Panc1 (cell line): ENCODE measurements around the gene RNF113A. TPM values are rescaled to one million over a fixed set of nuclear protein-coding genes. Genes with fewer than 3 reads are reported as not detected.
A peak's percentile ranks its signal among the peaks of the same experiment; 100 is the strongest.

Source experiments
- ATAC-seq: fragments of 200-7000 bp; cut with Tn5 transposase; 2 replicates; pipeline ENCODE4 v1.9.1; 2020; ENCODE audit warnings: mild to moderate bottlenecking, moderate library complexity
- BruUV-seq: library from RNA; stranded (reverse); fragments of 400-500 nt; replicated peaks from 2 replicates; lab custom pipeline; 2021; lab: Mats Ljungman, UMichigan
- CTCF ChIA-PET: fragments of 300-600 bp; sonication (Branson Sonifier 250); formaldehyde crosslinking; loops from one replicate; lab custom pipeline; 2022; ENCODE audit warnings: antibody characterized with exemption; lab: Charles Lee
- POLR2A ChIA-PET: fragments of 300-600 bp; sonication (Branson Sonifier 250); formaldehyde crosslinking; loops from one replicate; lab custom pipeline; 2022; ENCODE audit warnings: antibody characterized with exemption; lab: Charles Lee
- DNase-seq: peaks from one replicate; pipeline ENCODE4 v3.0.0-alpha.2; 2010; ENCODE audit warnings: low read depth, low spot score
- H3K27ac ChIP-seq: 2 replicates; pipeline ENCODE4 v1.5.1; 2011; ENCODE audit warnings: mild to moderate bottlenecking, low read length, inconsistent platforms
- H3K27me3 ChIP-seq: fragments of 200-500 bp; sonication (Bioruptor generic); 2 replicates; pipeline ENCODE4 v1.6.0; 2014; ENCODE audit warnings: low read length, inconsistent platforms; ENCODE audit not compliant: control insufficient read depth, insufficient read depth
- H3K36me3 ChIP-seq: fragments of 200-500 bp; sonication (Bioruptor generic); 2 replicates; pipeline ENCODE4 v1.5.1; 2014; ENCODE audit warnings: inconsistent platforms, mild to moderate bottlenecking, low read length, moderate library complexity; ENCODE audit not compliant: control insufficient read depth, insufficient read depth
- H3K4me1 ChIP-seq: 2 replicates; pipeline ENCODE4 v1.5.1; 2011; ENCODE audit warnings: inconsistent platforms, mild to moderate bottlenecking, low read length, moderate library complexity; ENCODE audit not compliant: control insufficient read depth, insufficient read depth
- H3K4me3 ChIP-seq, 2 experiments: 2 replicates each; pipeline ENCODE4 v1.5.1; 2011 to 2012; ENCODE audit warnings: low read depth in 2 of 2, low read length in 2 of 2, mild to moderate bottlenecking in 2 of 2, inconsistent platforms in 1 of 2, moderate library complexity in 1 of 2
- H3K9me3 ChIP-seq: fragments of 200-500 bp; sonication (Bioruptor generic); 2 replicates; pipeline ENCODE4 v1.5.1; 2014; ENCODE audit warnings: low read depth, mild to moderate bottlenecking, inconsistent platforms, low read length, moderate library complexity; ENCODE audit not compliant: control insufficient read depth, insufficient read depth
- POLR2AphosphoS5 ChIP-seq: IDR thresholded peaks from 2 replicates; pipeline ENCODE4 v1.6.1; 2012; ENCODE audit warnings: mild to moderate bottlenecking, low read depth, low read length, moderate library complexity
- REST ChIP-seq, 2 experiments: IDR thresholded peaks; 2 replicates each; pipeline ENCODE4 v1.6.1; 2011 to 2012; ENCODE audit warnings: low read depth in 2 of 2, control low read depth in 1 of 2, low read length in 1 of 2, mild to moderate bottlenecking in 1 of 2, moderate library complexity in 1 of 2; ENCODE audit not compliant: insufficient read depth in 1 of 2
- SIN3A ChIP-seq: IDR thresholded peaks from 2 replicates; pipeline ENCODE4 v1.6.1; 2012; ENCODE audit warnings: low read depth, mild to moderate bottlenecking, low read length, moderate library complexity, borderline replicate concordance; ENCODE audit not compliant: insufficient read depth
- TCF7L2 ChIP-seq: IDR thresholded peaks from 2 replicates; pipeline ENCODE4 v1.6.1; 2011; ENCODE audit warnings: mild to moderate bottlenecking, low read depth, low read length, inconsistent platforms
- in situ Hi-C: cut with HindIII; loops from 2 replicates; pipeline ENCODE4 v1.10.0; 2016; ENCODE audit warnings: low sequenced_read_pairs, low pct_unique_long_range_greater_than_20kb
- intact Hi-C: fragments of 100-400 bp; cut with micrococcal nuclease; formaldehyde crosslinking; loops from one replicate; pipeline ENCODE4 v1.10.0; 2022; ENCODE audit not compliant: unreplicated experiment
- total RNA-seq: library from RNA; stranded (reverse); gene quantifications from one replicate; pipeline ENCODE4 v1.2.1, GENCODE V29; 2021; ENCODE audit not compliant: unreplicated experiment
- TF ChIP-seq, protein P1 (sequence below): fragments of 450-650 bp; IDR thresholded peaks from 2 replicates; pipeline ENCODE4 v1.5.1; 2017; ENCODE audit warnings: mild to moderate bottlenecking

The RNF113A gene
- total RNA-seq, 1 experiment from 2014 or later: 23.4 TPM

DNA sequence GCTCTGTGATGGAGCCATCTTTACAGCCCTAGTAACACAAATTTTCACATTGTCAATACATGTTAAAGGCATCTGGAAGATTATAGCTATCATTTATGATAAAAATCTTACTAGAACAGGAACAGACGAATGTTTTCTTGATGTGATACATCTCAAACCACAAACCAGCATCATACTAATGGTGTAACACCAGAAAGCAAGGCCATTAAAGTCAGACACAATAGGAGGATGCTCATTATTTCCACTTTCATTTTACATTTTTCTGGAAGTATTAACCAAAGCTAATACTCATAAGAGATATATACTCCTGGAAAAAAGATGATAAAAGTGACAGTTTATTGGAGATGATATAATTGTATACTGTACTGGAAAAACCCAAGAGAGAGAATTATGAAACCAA, 29.4 kb upstream of the RNF113A start:
- no TSS peak for BruUV-seq
- POLR2A ChIA-PET: interaction anchor here (0.6 kb wide), 1 partner anchor 27 kb away, joined by 13 read pairs; no protein-coding TSS in a partner anchor
- Histone ChIP-seq H3K36me3 (no peaks in the 10 kb centered on the region), H3K4me1 (no peaks in the 10 kb centered on the region), H3K27me3 (no peaks in the 10 kb centered on the region), H3K9me3 (no peaks in the 10 kb centered on the region), H3K4me3 (no peak overlapping the region), H3K27ac (no peak overlapping the region)
- DNase-seq: no peak
- in situ Hi-C loops (no loop called here), intact Hi-C loops (no loop called here)
- no peak for TF ChIP-seq POLR2AphosphoS5
- no peak for TF ChIP-seq SIN3A
- no peak for TF ChIP-seq REST (IDR thresholded peaks at IDR 0.05; ENCODE audit: insufficient read depth in 1 of 2, low read depth in 2 of 2, low read length in 1 of 2)
- TF ChIP-seq, protein P1, sequence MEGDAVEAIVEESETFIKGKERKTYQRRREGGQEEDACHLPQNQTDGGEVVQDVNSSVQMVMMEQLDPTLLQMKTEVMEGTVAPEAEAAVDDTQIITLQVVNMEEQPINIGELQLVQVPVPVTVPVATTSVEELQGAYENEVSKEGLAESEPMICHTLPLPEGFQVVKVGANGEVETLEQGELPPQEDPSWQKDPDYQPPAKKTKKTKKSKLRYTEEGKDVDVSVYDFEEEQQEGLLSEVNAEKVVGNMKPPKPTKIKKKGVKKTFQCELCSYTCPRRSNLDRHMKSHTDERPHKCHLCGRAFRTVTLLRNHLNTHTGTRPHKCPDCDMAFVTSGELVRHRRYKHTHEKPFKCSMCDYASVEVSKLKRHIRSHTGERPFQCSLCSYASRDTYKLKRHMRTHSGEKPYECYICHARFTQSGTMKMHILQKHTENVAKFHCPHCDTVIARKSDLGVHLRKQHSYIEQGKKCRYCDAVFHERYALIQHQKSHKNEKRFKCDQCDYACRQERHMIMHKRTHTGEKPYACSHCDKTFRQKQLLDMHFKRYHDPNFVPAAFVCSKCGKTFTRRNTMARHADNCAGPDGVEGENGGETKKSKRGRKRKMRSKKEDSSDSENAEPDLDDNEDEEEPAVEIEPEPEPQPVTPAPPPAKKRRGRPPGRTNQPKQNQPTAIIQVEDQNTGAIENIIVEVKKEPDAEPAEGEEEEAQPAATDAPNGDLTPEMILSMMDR: no peak
- TF ChIP-seq TCF7L2: no peak
- ATAC-seq: no peak
- CTCF ChIA-PET: interaction anchor here (0.7 kb wide), 1 partner anchor 43 kb away, joined by 3 read pairs; no protein-coding TSS in a partner anchor

GRCh38 chrX:119899125-119899524, 27.6 kb upstream of the RNF113A start:
- H3K4me1 ChIP-seq: no peaks in the 10 kb centered on the region
- ATAC-seq (peak; percentile 39; the same call in 1 of the 2 replicates), DNase-seq (no peak)
- ChIA-PET CTCF (no interaction called here), POLR2A (interaction anchor here (0.7 kb wide), 1 partner anchor 31 kb away, joined by 3 read pairs; no protein-coding TSS in a partner anchor)
- H3K27me3 ChIP-seq: no peaks in the 10 kb centered on the region
- H3K36me3 ChIP-seq: no peaks in the 10 kb centered on the region
- in situ Hi-C loops (no loop called here), intact Hi-C loops (no loop called here)
- H3K4me3 ChIP-seq: no peak overlapping the region
- no peaks in the 10 kb centered on the region for H3K9me3 ChIP-seq
- TF ChIP-seq REST (IDR thresholded peaks at IDR 0.05; ENCODE audit: insufficient read depth in 1 of 2, low read depth in 2 of 2, low read length in 1 of 2) (no peak), SIN3A (no peak), TCF7L2 (no peak), POLR2AphosphoS5 (no peak)
- TF ChIP-seq, protein P1: no peak
- BruUV-seq: no TSS peak
- no peak overlapping the region for H3K27ac ChIP-seq
